ENCODE measurements around the gene NCBP2L. TPM values are rescaled to one million over a fixed set of nuclear protein-coding genes. Genes with fewer than 3 reads are reported as not detected.

NCBP2L gene
- total RNA-seq, 1 donor from 2014 or later: not detected

DNA sequence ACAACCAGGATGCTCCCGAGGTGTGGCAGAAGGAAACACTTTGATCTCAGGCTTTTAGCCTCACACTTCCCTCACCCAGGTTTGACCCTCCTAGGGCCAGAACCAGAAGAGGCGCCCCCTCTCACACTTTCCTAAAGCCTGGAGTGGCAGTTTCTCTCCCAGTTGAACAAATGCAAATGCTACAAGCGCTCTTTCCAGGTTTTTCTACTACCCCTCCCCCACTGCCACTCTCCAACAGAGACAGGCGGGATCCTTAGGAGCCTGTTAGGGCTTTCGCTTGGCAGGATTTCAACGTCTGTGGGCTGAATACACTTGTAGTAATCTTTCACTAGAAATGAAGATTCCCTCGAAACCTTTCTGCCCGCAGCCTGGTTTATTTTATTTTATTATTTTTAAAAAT is 4.3 kb upstream of the NCBP2L start:
- Histone ChIP-seq H3K4me1 (peaks cover 5% of the 10 kb centered on the region), H3K36me3 (no peaks in the 10 kb centered on the region), H3K4me3 (peak overlapping the region; percentile 62), H3K27me3 (ENCODE audit: low read depth) (no peaks in the 10 kb centered on the region), H3K9me3 (no peaks in the 10 kb centered on the region), H3K27ac (no peak overlapping the region)
- intact Hi-C loops (cut with DNase I): loop anchor here (10.0 kb wide), 1 partner anchor 118 kb away; no protein-coding TSS in a partner anchor
- DNase-seq (no peak), ATAC-seq (no peak)
- TF ChIP-seq CTCF (IDR thresholded peaks at IDR 0.05): no peak

DNA sequence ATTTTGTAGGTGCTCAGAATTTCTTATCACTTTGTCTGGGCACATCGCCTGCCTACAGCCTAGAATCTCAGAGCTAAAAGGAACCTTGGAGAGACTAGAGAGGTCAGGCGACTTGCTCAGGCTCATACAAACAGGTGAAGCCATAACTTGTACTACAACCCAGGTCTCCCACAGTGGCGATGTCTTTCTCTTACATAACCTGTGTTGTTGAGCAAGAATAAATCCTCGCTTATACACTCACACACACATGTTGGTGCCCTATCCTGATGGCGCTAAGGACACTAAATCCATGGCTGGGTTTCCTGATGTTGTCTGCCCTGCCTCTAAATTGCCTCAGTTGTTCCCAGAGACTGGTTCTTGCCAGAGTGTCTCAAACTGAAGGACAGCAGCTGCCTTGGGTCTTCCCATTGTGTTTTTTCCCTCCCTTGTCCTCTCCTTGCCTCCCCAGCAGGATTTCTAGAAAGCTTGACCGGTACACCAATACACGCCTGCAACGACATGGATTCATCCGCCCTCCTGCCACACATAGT is 3.6 kb upstream of the NCBP2L start:
- intact Hi-C loops (cut with DNase I): loop anchor here (10.0 kb wide), 1 partner anchor 119 kb away; no protein-coding TSS in a partner anchor
- TF ChIP-seq CTCF (IDR thresholded peaks at IDR 0.05): no peak
- Histone ChIP-seq H3K9me3 (no peaks in the 10 kb centered on the region), H3K36me3 (no peaks in the 10 kb centered on the region), H3K27me3 (ENCODE audit: low read depth) (no peaks in the 10 kb centered on the region), H3K4me1 (peaks cover 5% of the 10 kb centered on the region), H3K27ac (peak overlapping the region; percentile 11), H3K4me3 (peak overlapping the region; percentile 62)
- peak in 1 of 2 donors; percentile 7 for ATAC-seq
- no peak for DNase-seq

DNA sequence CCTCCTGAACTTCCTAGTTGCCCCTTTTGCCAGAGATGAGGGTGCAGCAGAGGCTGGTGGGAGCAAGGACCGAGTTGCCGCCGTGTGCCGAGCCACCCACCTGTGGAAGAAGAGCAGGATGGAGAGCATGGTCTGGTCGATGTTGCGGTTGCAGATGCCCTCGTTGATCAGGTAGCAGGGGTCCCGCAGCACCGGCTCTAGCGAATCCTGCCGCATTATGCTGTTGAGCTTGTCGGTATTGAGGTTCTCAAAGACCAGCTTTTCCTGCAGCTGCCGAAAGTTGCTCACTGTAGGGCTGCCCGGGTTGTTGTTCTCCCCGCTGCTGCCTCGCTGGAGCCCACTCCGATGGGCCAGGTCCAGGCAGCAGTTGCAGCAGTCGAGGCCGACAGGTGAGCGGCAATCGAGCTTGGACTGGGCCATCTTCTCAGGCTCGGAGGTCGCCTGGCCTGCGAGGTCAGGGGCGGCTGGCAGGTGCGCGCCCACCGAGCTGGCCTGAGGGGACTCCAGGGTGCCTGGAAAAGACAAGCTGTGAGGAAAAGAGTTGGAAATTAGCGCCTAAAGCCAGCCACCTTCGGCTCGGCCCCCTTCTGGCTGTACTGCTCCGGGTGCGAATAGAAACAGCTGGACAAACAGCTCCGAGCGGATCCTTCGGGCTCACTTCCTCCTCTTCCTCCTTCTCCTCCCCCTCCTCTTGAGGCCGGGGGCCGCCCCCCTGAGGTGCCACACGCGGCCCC is 2.4 kb upstream of the NCBP2L start:
- peak; percentile 4 to 11 for ATAC-seq
- Histone ChIP-seq H3K27ac (peak overlapping the region; percentile 83), H3K27me3 (ENCODE audit: low read depth) (no peaks in the 10 kb centered on the region), H3K4me3 (peak overlapping the region; percentile 62), H3K4me1 (peaks cover 5% of the 10 kb centered on the region), H3K9me3 (no peaks in the 10 kb centered on the region), H3K36me3 (no peaks in the 10 kb centered on the region)
- no peak for DNase-seq
- intact Hi-C loops (cut with DNase I): loop anchor here (10.0 kb wide), 1 partner anchor 120 kb away; no protein-coding TSS in a partner anchor
- TF ChIP-seq CTCF (IDR thresholded peaks at IDR 0.05): no peak

DNA sequence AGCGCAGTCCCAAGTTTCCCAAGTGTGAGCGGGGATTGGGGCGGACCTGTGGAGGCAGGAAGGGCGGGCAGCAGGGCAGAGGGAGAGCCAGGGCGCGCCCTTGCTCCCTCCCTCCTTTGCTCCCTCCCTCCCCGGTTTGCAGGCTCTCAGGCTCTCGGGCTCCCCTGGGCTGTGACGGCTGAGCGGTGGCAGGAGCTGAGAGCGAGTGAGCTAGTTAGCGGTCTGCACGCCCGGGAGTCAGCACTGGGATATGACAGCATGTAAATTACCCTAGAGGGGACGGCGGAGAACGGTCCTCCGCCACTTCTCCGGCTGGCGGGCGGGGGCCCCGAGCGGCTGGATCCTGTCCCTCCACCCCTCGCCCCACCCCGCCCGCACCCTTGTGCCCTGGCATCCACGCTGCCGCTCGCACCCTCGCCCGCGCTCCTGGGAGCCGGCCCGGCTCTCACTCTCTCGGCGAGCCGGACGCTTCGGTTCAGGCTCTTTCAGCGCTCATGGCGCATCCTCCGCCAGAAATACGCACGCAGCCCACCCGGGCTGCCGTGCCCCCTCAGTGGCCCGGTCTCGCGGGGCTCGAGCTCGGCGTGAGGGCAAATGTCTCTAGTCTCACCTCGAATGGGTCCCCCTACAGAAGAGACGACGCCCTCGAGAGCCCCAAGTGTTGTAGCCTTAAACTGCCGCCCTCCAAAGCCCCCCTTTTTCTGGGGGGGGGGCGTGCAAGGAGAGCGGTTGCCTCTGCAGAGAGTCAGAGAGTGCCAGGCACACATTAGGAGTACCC is 1.6 kb upstream of the NCBP2L start, which contains the start of gene TSC22D3:
Gene TSC22D3 (minus strand): TSS at position 54 of the 778 bp plus-strand sequence. CDS start 368 bp downstream, outside the sequence.
- H3K27me3 ChIP-seq (ENCODE audit: low read depth): no peaks in the 10 kb centered on the region
- peak within 1 kb of the TSS; percentile 62 for H3K4me3 ChIP-seq
- ATAC-seq: peak; percentile 91 to 94
- TF ChIP-seq CTCF (IDR thresholded peaks at IDR 0.05): peak; percentile 23
- DNase-seq: peak; percentile 87
- H3K4me1 ChIP-seq: peaks cover 5% of the 10 kb centered on the region
- no peaks in the 10 kb centered on the region for H3K9me3 ChIP-seq
- H3K27ac ChIP-seq: peak within 1 kb of the TSS; percentile 83
- intact Hi-C loops (cut with DNase I): loop anchor here (10.0 kb wide), 1 partner anchor 121 kb away; no protein-coding TSS in a partner anchor
- no peaks in the 10 kb centered on the region for H3K36me3 ChIP-seq
